GM19463 (cell line): ENCODE results near the gene ASPDH.

Source experiments
- ATAC-seq: cut with Tn5 transposase; IDR thresholded peaks from one replicate; pipeline ENCODE4 v1.9.1; 2021; ENCODE audit warnings: mild to moderate bottlenecking, moderate library complexity; ENCODE audit not compliant: unreplicated experiment

The ASPDH gene

GRCh38 chr19:50498219-50499056 is 15.3 kb downstream of the ASPDH start:
- no peak for ATAC-seq

- ATAC-seq = no peak
Measured at GRCh38 chr19:50497022-50497405, 16.7 kb downstream of the ASPDH start.

GRCh38 chr19:50496189-50497021 is 17.3 kb downstream of the ASPDH start:
- no peak for ATAC-seq

DNA sequence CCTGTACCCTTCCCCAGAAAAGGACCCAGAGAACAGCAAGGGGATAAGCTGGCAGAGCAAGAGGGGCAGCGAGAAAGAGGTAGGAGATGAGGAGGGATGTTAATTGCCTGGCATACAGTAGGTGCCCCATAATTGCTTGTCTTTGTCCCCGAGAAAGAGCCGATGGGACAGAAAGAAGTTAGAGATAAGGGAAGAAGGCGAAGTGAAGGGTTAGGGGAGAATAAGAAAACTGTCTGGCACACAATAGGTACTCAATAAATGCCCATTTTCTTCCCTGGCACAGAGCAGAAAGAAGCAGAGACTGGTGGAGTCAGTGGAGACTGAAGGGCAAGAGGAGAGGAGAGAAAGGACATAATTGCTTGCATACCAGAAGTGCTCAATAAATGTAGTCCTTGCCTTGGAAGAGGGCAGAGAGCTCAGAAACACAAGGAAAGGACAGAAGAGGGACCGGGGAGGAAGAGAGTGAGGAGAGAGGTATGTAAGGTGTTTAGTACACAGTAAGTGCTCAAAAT is 18.6 kb downstream of the ASPDH start:
- no peak for ATAC-seq

DNA sequence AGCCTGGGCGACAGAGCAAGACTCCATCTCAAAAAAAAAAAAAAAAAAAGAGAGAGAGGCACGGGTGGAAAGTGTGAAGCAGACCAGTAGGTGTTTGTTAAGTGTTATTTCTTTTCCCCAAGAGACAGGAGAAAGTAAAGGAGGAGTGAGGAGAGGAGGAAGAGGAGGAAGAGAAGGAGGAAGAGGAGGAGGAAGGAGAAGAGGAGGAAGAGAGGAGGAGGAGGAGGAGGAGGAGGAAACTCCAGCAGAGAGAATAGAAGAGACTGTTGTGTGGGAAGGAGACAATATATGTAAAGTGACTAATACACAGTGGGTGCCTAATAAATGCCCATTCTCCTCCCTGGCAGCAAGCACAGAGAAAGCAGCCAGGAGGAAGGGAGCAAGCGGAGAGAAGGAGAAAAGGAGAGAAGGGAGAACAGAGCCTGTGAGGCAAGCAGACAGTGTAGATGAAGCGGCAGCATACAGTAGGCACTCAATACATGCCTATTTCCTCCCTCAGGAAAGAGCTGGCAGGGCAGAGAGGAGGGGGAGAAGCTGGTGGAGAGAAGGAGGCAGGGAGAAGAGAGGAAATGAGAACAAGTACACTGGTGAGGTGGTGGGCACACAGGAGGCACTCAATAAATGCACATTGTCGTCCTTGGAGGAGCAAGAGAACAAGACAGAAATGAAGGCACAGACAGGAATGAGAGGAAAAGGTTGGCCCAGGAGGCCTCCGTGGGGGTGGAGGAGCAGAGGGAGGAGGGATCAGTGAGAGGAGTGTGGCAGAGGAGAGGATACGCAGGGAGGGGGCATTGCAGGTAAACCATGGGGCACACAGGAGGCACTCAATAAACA is 19.3 kb downstream of the ASPDH start:
- no peak for ATAC-seq

- no peak for ATAC-seq
Measured at GRCh38 chr19:50493171-50493570, 20.5 kb downstream of the ASPDH start.

DNA sequence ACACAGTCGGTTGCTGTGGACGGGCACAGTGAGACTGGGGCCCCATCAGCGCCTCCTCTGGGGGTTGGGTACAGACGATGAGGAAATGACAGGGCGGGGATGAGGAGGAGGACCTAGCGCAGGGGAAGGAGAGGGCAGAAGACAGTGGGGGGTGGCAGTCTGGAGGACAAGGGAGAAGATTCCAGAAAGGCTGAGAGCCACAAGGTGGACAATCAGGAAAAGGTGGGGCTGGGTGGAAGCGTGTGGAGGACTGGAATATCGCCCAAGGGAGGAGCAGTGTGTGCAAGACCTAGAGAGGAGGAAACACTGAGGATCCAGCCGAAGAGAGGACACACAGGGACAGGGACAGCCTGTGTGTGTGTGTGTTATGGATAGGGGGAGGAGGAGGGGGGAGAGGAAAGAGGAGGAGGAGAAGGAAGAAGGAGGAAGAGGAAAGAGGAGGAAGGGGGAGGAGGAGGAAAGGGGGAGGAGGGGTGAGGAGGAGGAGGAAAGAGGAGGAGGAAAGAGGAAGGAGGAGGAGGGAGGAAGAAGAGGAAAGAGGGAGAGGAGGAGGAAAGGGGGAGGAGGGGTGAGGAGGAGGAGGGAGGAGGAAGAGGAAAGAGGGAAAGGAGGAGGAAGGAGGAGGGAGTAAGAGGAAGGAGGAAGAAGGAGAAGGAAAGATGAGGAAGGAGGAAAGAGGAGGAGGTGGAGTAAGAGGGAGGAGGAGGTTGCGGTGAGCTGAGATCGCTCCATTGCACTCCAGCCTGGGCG is 21.2 kb downstream of the ASPDH start:
- no peak for ATAC-seq

DNA sequence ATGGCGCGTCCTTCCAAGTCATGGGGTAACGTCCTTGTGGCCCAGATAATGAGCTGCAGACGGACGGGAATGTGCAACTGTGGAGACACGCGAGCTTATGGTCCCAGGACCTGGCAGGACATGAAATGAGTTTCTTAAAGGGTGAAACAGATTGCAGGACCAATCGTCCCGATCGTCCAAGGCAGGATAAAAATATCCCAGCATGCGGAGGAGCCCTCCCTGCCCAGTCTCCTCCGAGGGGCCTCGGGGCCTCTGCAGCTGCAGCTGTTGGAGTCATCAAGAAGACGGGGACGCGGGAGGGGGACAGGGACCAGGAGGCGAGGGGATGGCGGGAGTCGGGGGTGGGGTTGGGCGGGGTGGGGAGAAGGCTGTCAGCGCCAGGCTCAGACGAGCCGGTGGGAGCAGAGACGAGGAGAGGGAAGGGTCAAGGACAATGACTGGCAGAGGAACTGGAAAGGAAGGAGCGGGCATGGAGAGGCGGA is 22.7 kb downstream of the ASPDH start:
- ATAC-seq = no peak

GRCh38 chr19:50490411-50490811 is 23.3 kb downstream of the ASPDH start:
- ATAC-seq = no peak

GRCh38 chr19:50489461-50490011 is 24.2 kb downstream of the ASPDH start:
- ATAC-seq = no peak

DNA sequence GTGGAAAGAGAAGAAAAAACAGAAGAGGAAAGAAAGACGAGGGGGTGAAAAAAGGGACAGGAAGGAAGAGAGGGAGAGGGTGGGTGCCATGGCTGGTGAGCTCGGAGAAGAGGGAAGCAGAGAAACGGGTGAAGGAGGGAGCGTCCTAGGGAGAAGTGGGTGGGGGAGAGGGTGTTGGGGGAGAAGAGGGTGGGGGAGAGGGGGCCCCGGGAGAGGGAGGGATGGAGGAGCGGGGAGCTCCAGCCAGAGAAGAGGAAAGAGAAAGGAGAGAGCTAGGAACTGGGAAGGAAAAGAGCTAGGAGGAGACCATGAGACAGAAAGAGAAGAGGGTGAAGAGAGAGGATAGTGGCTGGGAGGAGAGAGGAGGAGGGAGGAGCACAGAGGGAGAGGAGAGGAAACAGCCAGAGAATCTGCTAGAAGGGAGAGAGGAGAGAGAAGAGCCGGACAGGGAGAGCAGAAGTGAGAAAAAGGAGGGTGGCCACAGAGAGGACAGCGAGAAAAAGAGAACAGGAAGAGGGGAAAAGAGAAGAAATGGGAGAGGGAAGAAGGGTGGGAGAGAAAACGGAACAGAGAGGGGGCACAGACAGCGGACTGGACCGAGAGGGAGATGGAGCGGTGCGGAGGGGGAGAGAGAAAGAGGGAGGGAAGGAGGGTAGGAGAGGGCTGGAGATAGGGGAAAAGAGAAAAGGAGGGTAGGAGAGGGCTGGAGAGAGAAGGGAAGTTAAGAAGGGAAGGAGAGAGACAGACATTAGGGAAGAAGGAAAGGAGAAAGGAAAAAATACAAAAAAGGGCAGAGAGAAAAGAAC is 25.1 kb downstream of the ASPDH start:
- no peak for ATAC-seq

- no peak for ATAC-seq
Measured at GRCh38 chr19:50486823-50487515, 26.7 kb downstream of the ASPDH start.

DNA sequence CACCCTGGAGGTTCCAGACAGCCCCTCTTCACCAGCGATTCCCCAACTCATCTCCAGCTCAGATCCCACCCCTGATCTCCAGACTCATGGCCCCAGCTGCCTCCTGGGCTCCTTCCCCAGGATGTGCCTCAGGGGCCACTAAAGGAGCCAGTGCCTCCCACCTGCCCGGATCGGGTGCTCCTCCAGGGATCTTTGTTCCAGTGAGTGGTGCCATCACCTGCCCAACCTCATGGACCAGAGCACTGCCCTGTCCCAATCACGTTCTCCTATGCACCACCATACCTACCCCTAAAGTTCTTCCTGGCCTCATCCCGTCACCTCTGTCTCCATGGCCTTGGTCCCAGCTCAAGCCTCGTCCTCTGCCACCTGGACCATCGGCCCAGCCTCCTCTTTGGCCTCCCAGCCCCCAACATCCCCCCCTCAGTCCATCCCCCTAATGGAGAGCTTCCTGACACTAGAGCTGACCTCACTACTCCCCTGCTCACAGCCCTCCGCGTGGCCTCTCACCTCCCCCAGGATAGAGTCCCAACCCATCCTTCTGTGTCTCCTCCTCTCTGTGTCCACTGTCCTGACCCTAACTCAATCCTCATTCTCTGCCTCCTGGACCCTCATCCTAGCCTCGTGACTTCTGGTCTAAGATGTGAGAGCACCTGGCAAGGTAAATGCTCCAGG is 28.3 kb downstream of the ASPDH start:
- ATAC-seq = no peak

- no peak for ATAC-seq
Measured at GRCh38 chr19:50482916-50483315, 30.8 kb downstream of the ASPDH start.

GRCh38 chr19:50482271-50482855 is 31.4 kb downstream of the ASPDH start:
- no peak for ATAC-seq

GRCh38 chr19:50481351-50482149 is 32.2 kb downstream of the ASPDH start:
- ATAC-seq = no peak
